ENCODE measurements around the gene PSMD4. TPM values are rescaled to one million over a fixed set of nuclear protein-coding genes. Genes with fewer than 3 reads are reported as not detected.

The PSMD4 gene
- total RNA-seq, 1 experiment from 2014 or later, result 207 TPM

- H3K27me3 ChIP-seq (ENCODE audit: insufficient read depth, low read length), result no peaks in the 10 kb centered on the region
- H2BK15ac ChIP-seq (ENCODE audit: low read depth, low read length), result no peak overlapping the region
- H3T11ph ChIP-seq (ENCODE audit: low read length), result no peak overlapping the region
- TF ChIP-seq CTCF (conservative IDR thresholded peaks at IDR 0.05), result no peak
- Mint-ChIP-seq H3K36me3 (ENCODE audit: insufficient read depth in 1 of 3, low read depth in 3 of 3) (peaks cover 9 to 64% (median 32%) of the 10 kb centered on the region in 3 experiments; a peak in 6 of 7 replicates), H3K4me1 (peaks cover 10 to 11% of the 10 kb centered on the region in 2 experiments), H3K4me3 (no peak overlapping the region), H3K9me3 (no peaks in the 10 kb centered on the region), H3K27me3 (ENCODE audit: low read depth) (no peaks in the 10 kb centered on the region), H3K27ac (no peak overlapping the region)
- no peak overlapping the region for H3K4ac ChIP-seq (ENCODE audit: low read depth, low read length)
- H3K18ac ChIP-seq (ENCODE audit: insufficient read length, low read depth, low read length), result no peak overlapping the region
- H2BK5ac ChIP-seq (ENCODE audit: insufficient read length, low read length), result no peak overlapping the region
- no peak overlapping the region for H3K27ac ChIP-seq (ENCODE audit: insufficient read length, low read depth, low read length)
- H4K20me1 ChIP-seq (ENCODE audit: control insufficient read depth, insufficient read depth, insufficient read length), result peaks cover 2% of the 10 kb centered on the region
- no CpG with 5 or more reads among the region's 4 CpGs for WGBS (ENCODE audit: extremely low coverage, insufficient read length, low lambda C conversion rate)
- no peak overlapping the region for H2BK120ac ChIP-seq (ENCODE audit: low read depth, low read length, poor library complexity, severe bottlenecking)
- no peaks in the 10 kb centered on the region for H3K79me2 ChIP-seq (ENCODE audit: insufficient read depth, low read length)
- no peaks in the 10 kb centered on the region for H3K23me2 ChIP-seq (ENCODE audit: insufficient read length, low read depth, low read length, poor library complexity, severe bottlenecking)
- H2AK5ac ChIP-seq (ENCODE audit: insufficient read length, low read length), result no peak overlapping the region
- no peaks in the 10 kb centered on the region for H3K9me3 ChIP-seq (ENCODE audit: control insufficient read depth, low read depth, low read length)
- no peak overlapping the region for H3K9ac ChIP-seq (ENCODE audit: extremely low read depth, insufficient read length, low read length)
- H3K23ac ChIP-seq (ENCODE audit: insufficient read length, low read depth, low read length), result no peak overlapping the region
- no peak overlapping the region for H4K8ac ChIP-seq (replicated peaks; ENCODE audit: insufficient read length, low read depth, low read length)
- H2AFZ ChIP-seq (ENCODE audit: low read length), result no peak overlapping the region
- no peak overlapping the region for H4K5ac ChIP-seq (ENCODE audit: insufficient read length, low read depth, low read length)
- no peaks in the 10 kb centered on the region for H3K79me1 ChIP-seq (ENCODE audit: insufficient read depth, low read depth, low read length, poor library complexity, severe bottlenecking)
- 0 out of 2 replicates have a peak, but pooled peaks cover 5% of the 10 kb centered on the region for H3K4me1 ChIP-seq (ENCODE audit: insufficient read depth, low read length)
- H3K4me2 ChIP-seq (ENCODE audit: insufficient read depth, insufficient read length, low read length), result no peak overlapping the region
- no peak overlapping the region for H2BK20ac ChIP-seq (ENCODE audit: low read depth, low read length, poor library complexity, severe bottlenecking)
- DNase-seq, result no peak
- H3K56ac ChIP-seq (ENCODE audit: insufficient read length, low read depth, low read length), result no peak overlapping the region
- no peak overlapping the region for H3K14ac ChIP-seq (ENCODE audit: insufficient read depth, low read length)
- H2BK12ac ChIP-seq (ENCODE audit: insufficient read length, low read depth, low read length), result no peak overlapping the region
- no peak overlapping the region for H4K91ac ChIP-seq (ENCODE audit: insufficient read length, low read depth, low read length)
These were observed 57.9 kb downstream of the PSMD4 start for GRCh38 chr1:151312411-151312810.

Data from H9 (cell line).